A673 (cell line): ENCODE results near the gene MLH3. TPM values are rescaled to one million over a fixed set of nuclear protein-coding genes. Genes with fewer than 3 reads are reported as not detected.

ENCODE experiments used
- BruUV-seq: library from RNA; stranded (reverse); fragments of 400-500 nt; replicated peaks from 2 replicates; lab custom pipeline; 2021; lab: Mats Ljungman, UMichigan
- CTCF ChIA-PET: fragments of 300-600 bp; sonication (Branson Sonifier 250); formaldehyde crosslinking; loops from one replicate; lab custom pipeline; 2022; ENCODE audit warnings: antibody characterized with exemption; lab: Charles Lee
- POLR2A ChIA-PET: fragments of 300-600 bp; sonication (Branson Sonifier 250); formaldehyde crosslinking; loops from one replicate; lab custom pipeline; 2022; ENCODE audit warnings: antibody characterized with exemption; ENCODE audit not compliant: low non-redundant PET; lab: Charles Lee
- DNase-seq: peaks from one replicate; pipeline ENCODE4 v3.0.0-alpha.2; 2015; ENCODE audit warnings: low spot score
- H3K27ac ChIP-seq: fragments of 200-600 bp; sonication (generic); 2 replicates; pipeline ENCODE4 v1.5.1; 2016; ENCODE audit warnings: mixed run types, low read depth, mild to moderate bottlenecking, mixed read lengths, antibody characterized with exemption, low read length; ENCODE audit not compliant: poor library complexity, severe bottlenecking
- H3K27me3 ChIP-seq: fragments of 200-600 bp; sonication (generic); replicated peaks from 2 replicates; pipeline ENCODE4 v1.6.1; 2017; ENCODE audit warnings: mixed run types, low read depth, mild to moderate bottlenecking, mixed read lengths, antibody characterized with exemption, low read length; ENCODE audit not compliant: insufficient read depth, poor library complexity
- H3K36me3 ChIP-seq: fragments of 200-600 bp; sonication (generic); 2 replicates; pipeline ENCODE4 v1.6.1; 2016; ENCODE audit warnings: mixed run types, mild to moderate bottlenecking, mixed read lengths, antibody characterized with exemption, low read length; ENCODE audit not compliant: insufficient read depth, poor library complexity, severe bottlenecking
- H3K4me1 ChIP-seq: fragments of 200-600 bp; sonication (generic); 2 replicates; pipeline ENCODE4 v1.6.1; 2017; ENCODE audit warnings: mixed run types, mild to moderate bottlenecking, mixed read lengths, antibody characterized with exemption, low read length; ENCODE audit not compliant: insufficient read depth, poor library complexity, severe bottlenecking
- H3K4me3 ChIP-seq: fragments of 200-600 bp; sonication (generic); 2 replicates; pipeline ENCODE4 v1.5.1; 2016; ENCODE audit warnings: low read depth, mixed run types, mild to moderate bottlenecking, mixed read lengths, low read length; ENCODE audit not compliant: poor library complexity, severe bottlenecking
- H3K9me3 ChIP-seq: fragments of 200-600 bp; sonication (generic); 2 replicates; pipeline ENCODE4 v1.6.1; 2016; ENCODE audit warnings: mixed run types, low read depth, mild to moderate bottlenecking, mixed read lengths, antibody characterized with exemption, low read length; ENCODE audit not compliant: poor library complexity, severe bottlenecking
- CTCF ChIP-seq: fragments of 300-800, 200-600 bp; sonication (generic); conservative IDR thresholded peaks from 2 replicates; pipeline ENCODE4 v1.5.1; 2017; ENCODE audit warnings: low read depth, mild to moderate bottlenecking, antibody characterized with exemption, low read length, moderate library complexity, mixed read lengths
- EZH2 ChIP-seq: fragments of 200-600 bp; sonication (generic); IDR thresholded peaks from 2 replicates; pipeline ENCODE4 v1.6.1; 2017; ENCODE audit warnings: borderline replicate concordance, low read depth, mild to moderate bottlenecking, mixed read lengths, antibody characterized with exemption, low read length; ENCODE audit not compliant: poor library complexity, severe bottlenecking
- intact Hi-C: fragments of 100-400 bp; cut with micrococcal nuclease; formaldehyde crosslinking; loops from one replicate; pipeline ENCODE4 v1.10.0; 2022; ENCODE audit not compliant: unreplicated experiment
- total RNA-seq: library from RNA; stranded (reverse); gene quantifications from 2 replicates; pipeline ENCODE4 v1.2.3, GENCODE V29; 2021

Gene MLH3
- total RNA-seq, 1 experiment from 2014 or later = 24.0 TPM

DNA sequence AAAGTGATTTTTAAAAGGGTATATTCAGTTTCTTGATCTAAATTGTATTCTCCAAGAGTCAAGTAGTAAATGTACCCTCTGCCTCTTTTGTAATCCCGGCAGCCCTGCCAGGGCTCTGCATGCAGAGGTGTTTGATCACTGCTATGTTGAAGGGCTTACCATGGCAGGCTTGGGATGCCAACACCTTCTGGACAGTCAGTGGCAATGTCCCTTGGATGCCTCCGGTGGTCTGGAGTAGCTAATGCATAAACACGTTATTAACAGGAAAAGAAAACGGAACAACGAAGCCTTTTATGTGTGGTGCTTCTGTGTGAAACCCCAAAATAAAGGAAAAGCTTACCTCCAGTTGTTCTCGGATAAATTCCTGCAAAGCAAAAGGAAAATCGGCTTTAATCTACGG lies 28.6 kb downstream of the MLH3 start:
- CTCF ChIA-PET = no interaction called here
- Histone ChIP-seq H3K9me3 (no peaks in the 10 kb centered on the region), H3K27ac (no peak overlapping the region), H3K4me3 (no peak overlapping the region), H3K27me3 (no peaks in the 10 kb centered on the region), H3K36me3 (peaks cover 3% of the 10 kb centered on the region), H3K4me1 (peaks cover 5% of the 10 kb centered on the region)
- TF ChIP-seq CTCF (peak; percentile 52), EZH2 (no peak)
- intact Hi-C loops = no loop called here
- DNase-seq = peak; percentile 39
- no TSS peak for BruUV-seq
- POLR2A ChIA-PET = interaction anchor here (0.6 kb wide), 1 partner anchor 112 kb away, joined by 5 read pairs; no protein-coding TSS in a partner anchor

DNA sequence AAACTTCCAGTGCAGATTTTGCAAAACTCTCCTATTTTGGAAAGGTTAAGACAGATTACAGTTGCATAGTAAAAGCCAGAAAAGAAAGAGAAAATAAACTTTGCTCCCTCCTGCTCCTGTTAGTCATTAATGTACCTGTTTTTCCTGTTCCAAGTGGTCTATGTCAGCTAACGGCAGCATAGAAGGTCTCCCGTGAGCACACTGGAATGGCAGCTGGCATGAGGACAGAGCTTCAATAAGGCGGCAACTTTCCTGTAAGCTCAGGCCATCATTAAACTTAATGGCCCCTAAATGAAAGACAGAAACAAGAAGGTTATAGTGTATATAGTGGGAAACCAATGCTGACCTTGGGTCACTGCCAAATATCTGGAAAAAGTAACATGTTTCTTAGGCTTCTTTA lies 32.6 kb downstream of the MLH3 start:
- peaks cover 3% of the 10 kb centered on the region for H3K36me3 ChIP-seq
- POLR2A ChIA-PET = no interaction called here
- H3K4me3 ChIP-seq = no peak overlapping the region
- CTCF ChIA-PET = interaction anchor here (0.6 kb wide), 1 partner anchor 37 kb away, joined by 3 read pairs; no protein-coding TSS in a partner anchor
- peaks cover 30% of the 10 kb centered on the region for H3K4me1 ChIP-seq
- DNase-seq = no peak
- H3K27me3 ChIP-seq = no peaks in the 10 kb centered on the region
- intact Hi-C loops = no loop called here
- TF ChIP-seq EZH2 (no peak), CTCF (no peak)
- H3K9me3 ChIP-seq = no peaks in the 10 kb centered on the region
- BruUV-seq = no TSS peak
- H3K27ac ChIP-seq = no peak overlapping the region

- H3K9me3 ChIP-seq = no peaks in the 10 kb centered on the region
- DNase-seq = no peak
- POLR2A ChIA-PET = interaction anchor here (0.7 kb wide), 1 partner anchor 42 kb away, joined by 3 read pairs; no protein-coding TSS in a partner anchor
- no peak overlapping the region for H3K4me3 ChIP-seq
- TF ChIP-seq CTCF (no peak), EZH2 (no peak)
- H3K27ac ChIP-seq = no peak overlapping the region
- H3K36me3 ChIP-seq = peaks cover 3% of the 10 kb centered on the region
- peaks cover 32% of the 10 kb centered on the region for H3K4me1 ChIP-seq
- BruUV-seq = no TSS peak
- CTCF ChIA-PET = no interaction called here
- intact Hi-C loops = no loop called here
- no peaks in the 10 kb centered on the region for H3K27me3 ChIP-seq
Measured at GRCh38 chr14:75016815-75017214, 34.5 kb downstream of the MLH3 start.
